ENCODE results near the gene ATAD3A. TPM values are rescaled to one million over a fixed set of nuclear protein-coding genes. Genes with fewer than 3 reads are reported as not detected.
A peak's percentile ranks its signal among the peaks of the same experiment; 100 is the strongest.
"Not testable (repeated sequence)": the region's sequence is repeated elsewhere in the genome, so short reads cannot be mapped to it uniquely, and the experiment has no call there.

The ATAD3A gene
- total RNA-seq: 6.8 TPM

- Histone ChIP-seq H3K4me1 (ENCODE audit: control insufficient read depth in 3 of 3, insufficient read depth in 3 of 3, low read length in 3 of 3) (peaks cover 5 to 21% (median 16%) of the 10 kb centered on the region in 3 donors), H3K9ac (ENCODE audit: low read depth in 1 of 3, low read length in 3 of 3) (peak within 1 kb of the TSS; percentile 85 to 97 (median 91)), H3K36me3 (ENCODE audit: control insufficient read depth in 3 of 3, insufficient read depth in 3 of 3, low read length in 3 of 3) (no peaks in the 10 kb centered on the region), H3K27ac (ENCODE audit: low read depth, low read length) (peak within 1 kb of the TSS; percentile 92), H3K4me3 (ENCODE audit: low read length in 3 of 3) (peak within 1 kb of the TSS; percentile 63 to 95 (median 92)), H3K27me3 (ENCODE audit: control insufficient read depth in 3 of 3, insufficient read depth in 3 of 3, low read length in 3 of 3) (no peaks in the 10 kb centered on the region), H3K9me3 (ENCODE audit: control insufficient read depth in 3 of 3, low read length in 3 of 3) (no peaks in the 10 kb centered on the region)
Measured at GRCh38 chr1:1511533-1512285, at the start of gene ATAD3A. ATAD3A (plus strand) TSS chr1:1512162; CDS start chr1:1512269, 107 bp downstream.

GRCh38 chr1:1462318-1462966, 49.5 kb upstream of the ATAD3A start:
- no peaks in the 10 kb centered on the region for H3K9me3 ChIP-seq (ENCODE audit: control insufficient read depth in 3 of 3, low read length in 3 of 3)
- peaks cover 0 to 13% (median 10%) of the 10 kb centered on the region in 3 donors for H3K27me3 ChIP-seq (ENCODE audit: control insufficient read depth in 3 of 3, insufficient read depth in 3 of 3, low read length in 3 of 3)
- H3K36me3 ChIP-seq (ENCODE audit: control insufficient read depth in 3 of 3, insufficient read depth in 3 of 3, low read length in 3 of 3): no peaks in the 10 kb centered on the region
- H3K4me1 ChIP-seq (ENCODE audit: control insufficient read depth in 3 of 3, insufficient read depth in 3 of 3, low read length in 3 of 3): peaks cover 0 to 3% (median 0%) of the 10 kb centered on the region in 3 donors
- no peak overlapping the region for H3K9ac ChIP-seq (ENCODE audit: low read depth in 1 of 3, low read length in 3 of 3)
- no peak overlapping the region for H3K4me3 ChIP-seq (ENCODE audit: low read length in 3 of 3)
- H3K27ac ChIP-seq (ENCODE audit: low read depth, low read length): no peak overlapping the region

DNA sequence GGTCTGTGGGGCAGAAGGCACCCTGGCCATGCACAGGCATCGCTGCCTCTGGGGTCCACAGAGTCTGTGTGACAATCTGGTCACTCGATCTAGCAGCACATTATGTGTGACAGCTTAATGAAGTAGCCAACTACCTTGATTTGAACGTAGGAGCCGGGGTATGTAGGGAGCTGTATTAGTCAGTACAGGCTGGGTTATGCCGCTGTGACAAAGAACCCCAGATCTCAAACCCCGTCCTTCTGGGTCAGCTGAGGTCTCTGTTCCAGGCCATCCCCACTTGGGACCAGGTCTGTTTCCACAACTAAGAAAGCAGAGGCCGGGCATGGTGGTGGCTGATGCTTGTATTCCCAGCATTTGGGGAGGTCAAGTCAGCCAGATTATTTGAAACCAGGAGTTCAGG, 48.6 kb upstream of the ATAD3A start:
- Histone ChIP-seq H3K4me3 (ENCODE audit: low read length in 3 of 3) (no peak overlapping the region), H3K27ac (ENCODE audit: low read depth, low read length) (no peak overlapping the region), H3K4me1 (ENCODE audit: control insufficient read depth in 3 of 3, insufficient read depth in 3 of 3, low read length in 3 of 3) (peaks cover 0 to 3% (median 0%) of the 10 kb centered on the region in 3 donors), H3K9me3 (ENCODE audit: control insufficient read depth in 3 of 3, low read length in 3 of 3) (no peaks in the 10 kb centered on the region), H3K36me3 (ENCODE audit: control insufficient read depth in 3 of 3, insufficient read depth in 3 of 3, low read length in 3 of 3) (no peaks in the 10 kb centered on the region), H3K9ac (ENCODE audit: low read depth in 1 of 3, low read length in 3 of 3) (no peak overlapping the region), H3K27me3 (ENCODE audit: control insufficient read depth in 3 of 3, insufficient read depth in 3 of 3, low read length in 3 of 3) (peaks cover 0 to 13% (median 10%) of the 10 kb centered on the region in 3 donors)

DNA sequence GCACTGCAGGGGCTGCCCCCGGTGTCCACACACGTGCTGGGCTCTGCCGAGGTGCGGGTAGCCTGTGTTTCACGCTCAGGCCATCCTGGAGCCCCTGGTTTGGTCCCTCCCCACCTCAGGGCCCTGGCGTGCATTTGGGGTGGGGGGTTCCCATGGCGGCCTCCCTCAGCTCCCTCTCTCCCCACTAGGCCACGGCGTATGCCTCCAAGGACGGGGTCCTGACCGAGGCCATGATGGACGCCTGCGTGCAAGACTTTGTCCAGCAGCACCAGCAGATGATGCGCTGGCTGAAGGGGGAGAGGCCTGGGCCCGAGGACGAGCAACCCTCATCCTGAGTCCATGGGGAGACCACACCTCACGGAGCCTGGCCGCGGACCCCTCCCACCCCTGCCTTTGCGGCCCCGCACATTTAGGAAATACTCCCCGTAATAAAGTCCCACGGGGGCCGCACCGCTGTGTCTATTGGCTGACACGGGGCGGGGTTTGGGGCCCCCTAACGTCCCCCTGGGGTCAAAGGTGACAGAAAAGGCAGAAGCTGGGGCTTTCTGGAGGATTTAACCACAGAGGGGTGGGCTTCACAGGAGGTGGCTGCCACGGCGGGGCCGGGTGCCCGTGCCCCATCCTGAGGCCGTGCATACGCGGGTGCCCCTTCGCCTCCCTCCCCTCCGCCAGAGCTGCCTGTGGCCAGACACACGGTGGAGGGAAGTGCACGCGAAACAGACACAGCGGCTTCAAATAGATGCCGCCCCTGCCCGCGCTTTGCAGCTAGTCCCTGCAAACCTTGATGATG, 43.6 kb upstream of the ATAD3A start:
- H3K9ac ChIP-seq (ENCODE audit: low read depth in 1 of 3, low read length in 3 of 3); H3K9me3 ChIP-seq (ENCODE audit: control insufficient read depth in 3 of 3, low read length in 3 of 3); H3K4me3 ChIP-seq (ENCODE audit: low read length in 3 of 3); H3K27me3 ChIP-seq (ENCODE audit: control insufficient read depth in 3 of 3, insufficient read depth in 3 of 3, low read length in 3 of 3); H3K36me3 ChIP-seq (ENCODE audit: control insufficient read depth in 3 of 3, insufficient read depth in 3 of 3, low read length in 3 of 3); H3K27ac ChIP-seq (ENCODE audit: low read depth, low read length): not testable (repeated sequence)
- H3K4me1 ChIP-seq (ENCODE audit: control insufficient read depth in 3 of 3, insufficient read depth in 3 of 3, low read length in 3 of 3): peaks cover 11 to 19% (median 11%) of the 10 kb centered on the region in 3 donors

DNA sequence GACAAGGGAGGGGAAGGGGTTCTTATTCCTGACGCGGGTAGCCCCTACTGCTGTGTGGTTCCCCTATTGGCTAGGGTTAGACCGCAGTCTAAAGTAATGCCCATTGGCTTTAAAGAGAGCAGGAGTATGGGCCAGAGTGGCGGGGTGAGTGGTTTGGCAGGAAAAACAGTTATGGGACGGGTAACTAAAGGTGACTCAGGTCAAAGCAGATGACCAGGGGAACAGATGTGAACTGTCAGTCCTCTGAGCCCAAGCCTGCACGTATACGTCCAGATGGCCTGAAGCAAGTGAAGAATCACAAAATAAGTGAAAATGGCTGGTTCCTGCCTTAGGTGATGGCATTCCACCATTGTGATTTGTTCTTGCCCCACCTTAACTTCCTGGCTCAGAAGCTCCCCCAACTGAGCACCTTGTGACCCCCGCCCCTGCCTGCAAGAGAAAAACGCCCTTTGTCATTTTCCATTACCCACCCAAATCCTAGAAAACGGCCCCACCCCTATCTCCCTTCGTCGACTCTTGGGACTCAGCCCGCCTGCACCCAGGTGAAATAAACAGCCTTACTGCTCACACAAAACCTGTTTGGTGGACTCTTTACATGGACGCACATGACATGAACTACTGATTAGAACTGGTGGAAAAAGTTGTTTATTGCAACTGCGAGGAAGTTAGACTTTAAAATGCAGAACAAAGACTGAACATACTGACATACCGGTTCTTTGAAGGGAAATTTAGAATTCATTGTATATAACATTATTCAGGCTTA, 41.2 kb upstream of the ATAD3A start:
- Histone ChIP-seq H3K9ac (ENCODE audit: low read depth in 1 of 3, low read length in 3 of 3) (peak overlapping the region; percentile 69 to 90 (median 83)), H3K4me3 (ENCODE audit: low read length in 3 of 3) (peak overlapping the region; percentile 70 to 95 (median 89)), H3K27ac (ENCODE audit: low read depth, low read length) (peak overlapping the region; percentile 82), H3K36me3 (ENCODE audit: control insufficient read depth in 3 of 3, insufficient read depth in 3 of 3, low read length in 3 of 3) (no peaks in the 10 kb centered on the region), H3K4me1 (ENCODE audit: control insufficient read depth in 3 of 3, insufficient read depth in 3 of 3, low read length in 3 of 3) (peaks cover 11 to 24% (median 13%) of the 10 kb centered on the region in 3 donors), H3K9me3 (ENCODE audit: control insufficient read depth in 3 of 3, low read length in 3 of 3) (no peaks in the 10 kb centered on the region), H3K27me3 (ENCODE audit: control insufficient read depth in 3 of 3, insufficient read depth in 3 of 3, low read length in 3 of 3) (no peaks in the 10 kb centered on the region)

DNA sequence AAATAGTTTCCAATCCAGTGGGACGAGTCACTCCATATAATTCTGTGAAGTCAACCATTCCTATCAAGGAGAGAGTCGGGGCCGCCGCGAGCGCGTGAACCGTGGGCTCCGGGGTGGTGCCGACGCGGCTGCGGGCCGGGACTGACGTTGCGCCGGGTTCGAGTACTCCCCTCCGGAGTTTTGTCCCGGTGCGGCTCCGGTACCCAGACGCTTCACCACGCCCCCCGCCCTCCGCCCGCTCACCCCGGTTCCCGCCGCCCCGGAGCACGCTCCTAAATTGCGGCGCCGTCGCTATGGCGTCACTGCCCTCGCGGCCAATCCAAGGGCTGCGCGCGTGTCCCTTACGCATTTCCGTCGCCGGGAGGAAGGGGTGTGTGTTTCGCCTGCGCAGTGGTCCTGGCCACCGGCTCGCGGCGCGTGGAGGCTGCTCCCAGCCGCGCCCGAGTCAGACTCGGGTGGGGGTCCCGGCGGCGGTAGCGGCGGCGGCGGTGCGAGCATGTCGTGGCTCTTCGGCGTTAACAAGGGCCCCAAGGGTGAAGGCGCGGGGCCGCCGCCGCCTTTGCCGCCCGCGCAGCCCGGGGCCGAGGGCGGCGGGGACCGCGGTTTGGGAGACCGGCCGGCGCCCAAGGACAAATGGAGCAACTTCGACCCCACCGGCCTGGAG, 40.4 kb upstream of the ATAD3A start, which contains the start of gene ATAD3B:
Gene ATAD3B (plus strand): TSS at position 377 of the 664 bp plus-strand sequence. CDS start 120 bp downstream, at position 497.
- Histone ChIP-seq H3K9me3 (ENCODE audit: control insufficient read depth in 3 of 3, low read length in 3 of 3) (no peaks in the 10 kb centered on the region), H3K27me3 (ENCODE audit: control insufficient read depth in 3 of 3, insufficient read depth in 3 of 3, low read length in 3 of 3) (no peaks in the 10 kb centered on the region), H3K36me3 (ENCODE audit: control insufficient read depth in 3 of 3, insufficient read depth in 3 of 3, low read length in 3 of 3) (no peaks in the 10 kb centered on the region), H3K4me3 (ENCODE audit: low read length in 3 of 3) (peak within 1 kb of the TSS; percentile 72 to 95 (median 89)), H3K9ac (ENCODE audit: low read depth in 1 of 3, low read length in 3 of 3) (peak within 1 kb of the TSS; percentile 74 to 90 (median 83)), H3K27ac (ENCODE audit: low read depth, low read length) (peak within 1 kb of the TSS; percentile 82), H3K4me1 (ENCODE audit: control insufficient read depth in 3 of 3, insufficient read depth in 3 of 3, low read length in 3 of 3) (peaks cover 11 to 24% (median 13%) of the 10 kb centered on the region in 3 donors)

DNA sequence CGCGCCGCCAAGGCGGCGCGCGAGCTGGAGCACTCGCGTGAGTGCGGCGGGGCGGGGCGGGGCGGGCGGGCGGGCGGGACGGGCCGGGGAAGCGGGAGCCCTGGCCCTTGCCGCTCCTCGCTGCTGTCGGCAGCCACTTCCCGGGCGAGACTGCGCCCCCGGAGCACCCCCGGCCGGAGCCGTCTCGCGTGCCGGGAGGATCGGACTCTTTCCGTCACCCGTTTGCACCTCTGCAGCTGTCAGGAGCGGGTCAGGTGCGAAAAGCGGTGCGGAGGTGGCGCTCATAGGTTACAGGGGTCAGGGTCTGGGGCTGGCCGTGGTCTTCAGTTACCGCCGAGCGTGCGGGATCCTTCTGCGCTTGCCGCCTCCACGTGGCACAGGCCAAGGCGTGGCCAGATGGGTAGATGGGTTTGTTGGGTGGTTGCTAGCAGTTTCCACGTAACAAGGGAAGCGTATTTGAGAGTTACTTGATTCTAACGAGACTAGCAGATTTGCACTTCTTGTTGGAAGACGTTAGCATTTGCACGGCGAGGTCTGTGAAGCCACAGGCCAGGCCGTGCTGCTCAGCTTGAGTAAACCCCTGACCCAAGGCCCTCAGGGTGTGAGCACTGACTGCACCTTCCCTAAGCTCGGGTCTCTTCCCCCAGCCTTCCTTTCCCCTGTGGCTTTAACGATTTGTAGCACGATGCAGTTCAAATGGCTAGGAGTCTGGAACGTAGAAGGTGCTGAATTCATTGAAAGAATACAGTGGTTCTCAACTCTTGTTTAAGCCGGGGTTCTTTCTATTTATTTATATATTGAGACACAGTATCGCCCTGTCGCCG, 39.7 kb upstream of the ATAD3A start:
- peaks cover 11 to 24% (median 13%) of the 10 kb centered on the region in 3 donors for H3K4me1 ChIP-seq (ENCODE audit: control insufficient read depth in 3 of 3, insufficient read depth in 3 of 3, low read length in 3 of 3)
- H3K4me3 ChIP-seq (ENCODE audit: low read length in 3 of 3): peak overlapping the region; percentile 68 to 72 (median 72)
- H3K9ac ChIP-seq (ENCODE audit: low read depth in 1 of 3, low read length in 3 of 3): peak overlapping the region; percentile 51 to 74 (median 64)
- not testable (repeated sequence) for H3K9me3 ChIP-seq (ENCODE audit: control insufficient read depth in 3 of 3, low read length in 3 of 3); H3K36me3 ChIP-seq (ENCODE audit: control insufficient read depth in 3 of 3, insufficient read depth in 3 of 3, low read length in 3 of 3); H3K27ac ChIP-seq (ENCODE audit: low read depth, low read length); H3K27me3 ChIP-seq (ENCODE audit: control insufficient read depth in 3 of 3, insufficient read depth in 3 of 3, low read length in 3 of 3)

- peaks cover 6 to 17% (median 8%) of the 10 kb centered on the region in 3 donors for H3K4me1 ChIP-seq (ENCODE audit: control insufficient read depth in 3 of 3, insufficient read depth in 3 of 3, low read length in 3 of 3)
- peaks cover 17 to 21% (median 19%) of the 10 kb centered on the region in 3 donors for H3K36me3 ChIP-seq (ENCODE audit: control insufficient read depth in 3 of 3, insufficient read depth in 3 of 3, low read length in 3 of 3)
- H3K4me3 ChIP-seq (ENCODE audit: low read length in 3 of 3); H3K9ac ChIP-seq (ENCODE audit: low read depth in 1 of 3, low read length in 3 of 3); H3K9me3 ChIP-seq (ENCODE audit: control insufficient read depth in 3 of 3, low read length in 3 of 3); H3K27me3 ChIP-seq (ENCODE audit: control insufficient read depth in 3 of 3, insufficient read depth in 3 of 3, low read length in 3 of 3); H3K27ac ChIP-seq (ENCODE audit: low read depth, low read length): not testable (repeated sequence)
Measured at GRCh38 chr1:1476011-1476410, 36.0 kb upstream of the ATAD3A start.
